ENCODE results near the gene VDAC2. TPM values are rescaled to one million over a fixed set of nuclear protein-coding genes. Genes with fewer than 3 reads are reported as not detected.
"Not testable (repeated sequence)": the region's sequence is repeated elsewhere in the genome, so short reads cannot be mapped to it uniquely, and the experiment has no call there.

The VDAC2 gene
- total RNA-seq, 1 donor from 2014 or later: 204 TPM

GRCh38 chr10:75203724-75204123 lies 6.9 kb upstream of the VDAC2 start:
- H3K9me3 Mint-ChIP-seq: peaks cover 5% of the 10 kb centered on the region
- TF ChIP-seq CTCF (conservative IDR thresholded peaks at IDR 0.05): no peak
- no peak for DNase-seq (ENCODE audit: extremely low spot score, unreplicated experiment)
- H3K4me1 Mint-ChIP-seq (ENCODE audit: unreplicated experiment): peaks cover 21% of the 10 kb centered on the region
- no peak overlapping the region for H3K27ac Mint-ChIP-seq
- H3K4me3 Mint-ChIP-seq: no peak overlapping the region
- H3K27me3 Mint-ChIP-seq: no peaks in the 10 kb centered on the region
- H3K36me3 Mint-ChIP-seq: no peaks in the 10 kb centered on the region

GRCh38 chr10:75205908-75206307 lies 4.7 kb upstream of the VDAC2 start:
- DNase-seq (ENCODE audit: extremely low spot score, unreplicated experiment): no peak
- Mint-ChIP-seq H3K27ac (no peak overlapping the region), H3K9me3 (peaks cover 5% of the 10 kb centered on the region), H3K36me3 (no peaks in the 10 kb centered on the region), H3K4me1 (ENCODE audit: unreplicated experiment) (peaks cover 21% of the 10 kb centered on the region), H3K27me3 (no peaks in the 10 kb centered on the region), H3K4me3 (no peak overlapping the region)
- TF ChIP-seq CTCF (conservative IDR thresholded peaks at IDR 0.05): no peak

- H3K4me1 Mint-ChIP-seq (ENCODE audit: unreplicated experiment): peaks cover 24% of the 10 kb centered on the region
- H3K9me3 Mint-ChIP-seq; H3K27me3 Mint-ChIP-seq; H3K36me3 Mint-ChIP-seq; DNase-seq (ENCODE audit: extremely low spot score, unreplicated experiment): not testable (repeated sequence)
- peak overlapping the region; percentile 88 for H3K27ac Mint-ChIP-seq
- peak overlapping the region; percentile 58 for H3K4me3 Mint-ChIP-seq
Measured at GRCh38 chr10:75206638-75207037, 4.0 kb upstream of the VDAC2 start.

GRCh38 chr10:75207079-75207856 lies 3.3 kb upstream of the VDAC2 start:
- Mint-ChIP-seq H3K4me1 (ENCODE audit: unreplicated experiment) (peaks cover 27% of the 10 kb centered on the region), H3K27me3 (no peaks in the 10 kb centered on the region), H3K27ac (peak overlapping the region; percentile 88), H3K36me3 (peaks cover 9% of the 10 kb centered on the region), H3K4me3 (peak overlapping the region; percentile 80), H3K9me3 (no peaks in the 10 kb centered on the region)
- DNase-seq (ENCODE audit: extremely low spot score, unreplicated experiment): no peak
- no peak for TF ChIP-seq CTCF (conservative IDR thresholded peaks at IDR 0.05)

GRCh38 chr10:75207857-75208144 lies 2.8 kb upstream of the VDAC2 start:
- Mint-ChIP-seq H3K4me3 (peak overlapping the region; percentile 80), H3K4me1 (ENCODE audit: unreplicated experiment) (peaks cover 33% of the 10 kb centered on the region), H3K27ac (peak overlapping the region; percentile 88), H3K9me3 (no peaks in the 10 kb centered on the region), H3K27me3 (no peaks in the 10 kb centered on the region), H3K36me3 (peaks cover 14% of the 10 kb centered on the region)
- no peak for DNase-seq (ENCODE audit: extremely low spot score, unreplicated experiment)
- no peak for TF ChIP-seq CTCF (conservative IDR thresholded peaks at IDR 0.05)

- H3K4me3 Mint-ChIP-seq: peak overlapping the region; percentile 80
- no peaks in the 10 kb centered on the region for H3K9me3 Mint-ChIP-seq
- peak overlapping the region; percentile 88 for H3K27ac Mint-ChIP-seq
- H3K27me3 Mint-ChIP-seq: no peaks in the 10 kb centered on the region
- no peak for DNase-seq (ENCODE audit: extremely low spot score, unreplicated experiment)
- H3K4me1 Mint-ChIP-seq (ENCODE audit: unreplicated experiment): peaks cover 30% of the 10 kb centered on the region
- H3K36me3 Mint-ChIP-seq: peaks cover 16% of the 10 kb centered on the region
- no peak for TF ChIP-seq CTCF (conservative IDR thresholded peaks at IDR 0.05)
Measured at GRCh38 chr10:75208181-75208580, 2.4 kb upstream of the VDAC2 start.
